Endodermal cell (in vitro differentiated cells): ENCODE results near the gene GON4L. TPM values are rescaled to one million over a fixed set of nuclear protein-coding genes. Genes with fewer than 3 reads are reported as not detected.

Source experiments
- DNase-seq: peaks from one replicate; pipeline ENCODE4 v3.0.0-alpha.2; 2017
- H3K27ac ChIP-seq: 2 replicates; pipeline ENCODE4 v1.5.1; 2013; ENCODE audit warnings: mild to moderate bottlenecking, low read depth, low read length, moderate library complexity
- H3K27me3 ChIP-seq: 2 replicates; pipeline ENCODE4 v1.6.1; 2013; ENCODE audit warnings: mild to moderate bottlenecking, low read length, moderate library complexity; ENCODE audit not compliant: insufficient read depth, control insufficient read depth, poor library complexity, severe bottlenecking
- H3K36me3 ChIP-seq: 2 replicates; pipeline ENCODE4 v1.7.0; 2013; ENCODE audit warnings: mild to moderate bottlenecking, low read length, moderate library complexity; ENCODE audit not compliant: control insufficient read depth, insufficient read depth
- H3K4me1 ChIP-seq: one replicate; pipeline ENCODE4 v1.7.0; 2013; ENCODE audit warnings: low read length; ENCODE audit not compliant: control insufficient read depth, insufficient read depth
- H3K4me3 ChIP-seq: 2 replicates; pipeline ENCODE4 v1.5.1; 2013; ENCODE audit warnings: mild to moderate bottlenecking, low read length, moderate library complexity
- H3K9ac ChIP-seq: 2 replicates; pipeline ENCODE4 v1.6.1; 2013; ENCODE audit warnings: mild to moderate bottlenecking, low read length, moderate library complexity; ENCODE audit not compliant: poor library complexity, severe bottlenecking; ENCODE audit errors: extremely low read depth
- H3K9me3 ChIP-seq: 2 replicates; pipeline ENCODE4 v1.6.1; 2013; ENCODE audit warnings: mild to moderate bottlenecking, low read length, moderate library complexity; ENCODE audit not compliant: control insufficient read depth
- H3K27ac Mint-ChIP-seq: 2 replicates; pipeline ENCODE4 v1.8.0; 2020; ENCODE audit warnings: mixed read lengths
- H3K27me3 Mint-ChIP-seq: 2 replicates; pipeline ENCODE4 v1.8.0; 2021; ENCODE audit warnings: mild to moderate bottlenecking, mixed read lengths; ENCODE audit not compliant: insufficient read depth
- H3K36me3 Mint-ChIP-seq: 2 replicates; pipeline ENCODE4 v1.8.0; 2020; ENCODE audit warnings: low read depth, mixed read lengths
- H3K4me1 Mint-ChIP-seq: 2 replicates; pipeline ENCODE4 v1.8.0; 2020; ENCODE audit warnings: mixed read lengths
- H3K4me3 Mint-ChIP-seq: 2 replicates; pipeline ENCODE4 v1.8.0; 2020; ENCODE audit warnings: mild to moderate bottlenecking, moderate library complexity, mixed read lengths
- H3K9me3 Mint-ChIP-seq: 2 replicates; pipeline ENCODE4 v1.8.0; 2020; ENCODE audit warnings: mild to moderate bottlenecking, mixed read lengths
- CTCF ChIP-seq: fragments of 200-600 bp; sonication (generic); conservative IDR thresholded peaks from 2 replicates; pipeline ENCODE4 v1.5.0; 2021; ENCODE audit warnings: antibody characterized with exemption, mild to moderate bottlenecking
- WGBS, 2 experiments: methylation state at CpG; one replicate each; pipeline versions ENCODE4 v1.1.5 to v1.1.7; 2013; ENCODE audit warnings: missing lambda C conversion rate in 2 of 2, mixed read lengths in 1 of 2; ENCODE audit not compliant: insufficient coverage in 1 of 2, insufficient read length in 1 of 2; 5-methylcytosine and 5-hydroxymethylcytosine counted together
- total RNA-seq, 2 donors: library from RNA; stranded (reverse); fragmentation: NEBNext Ultra II Directional in 1 of 2; extraction: Animal tissue kit (Norgen Biotek cat#: 25700) in 1 of 2; gene quantifications; 2 replicates in 1 of 2; 3 replicates in 1 of 2; pipeline ENCODE4 v1.2.1, GENCODE V29; 2021

GON4L gene
- total RNA-seq, 2 donors from 2014 or later: 62.7 to 64.6 TPM

DNA sequence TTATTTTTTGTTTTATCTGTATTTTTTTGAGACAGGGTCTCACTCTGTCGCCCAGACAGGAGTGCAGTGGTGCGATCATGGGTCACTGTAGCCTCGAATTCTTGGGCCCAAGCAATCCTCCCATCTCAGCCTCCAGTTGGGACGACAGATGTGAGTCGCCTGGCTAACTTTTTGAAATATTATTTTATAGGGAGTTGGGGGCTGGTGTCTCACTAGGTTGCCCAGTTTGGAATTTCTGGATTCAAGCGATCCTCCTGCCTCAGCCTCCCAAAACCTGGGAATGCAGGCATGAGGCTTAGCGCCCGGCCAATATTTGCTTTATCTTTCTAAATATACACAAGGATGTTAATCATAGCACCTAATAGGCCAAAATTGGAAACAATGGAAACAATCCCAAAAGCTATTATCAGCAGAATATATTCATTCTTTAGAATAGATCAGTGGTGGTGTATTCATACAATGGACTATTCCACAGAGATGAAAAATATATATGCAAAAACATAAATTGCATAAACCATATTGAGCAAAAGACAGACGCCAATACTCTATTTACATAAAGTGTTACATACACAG, 112.2 kb downstream of the GON4L start:
- 92 to 100% methylated on average over 3 to 8 of the region's 9 CpGs for WGBS, 2 experiments
- Histone ChIP-seq H3K4me3 (peak overlapping the region; percentile 83), H3K9ac (peak overlapping the region; percentile 62), H3K27ac (no peak overlapping the region), H3K9me3 (no peaks in the 10 kb centered on the region), H3K27me3 (no peaks in the 10 kb centered on the region), H3K4me1 (no peaks in the 10 kb centered on the region), H3K36me3 (peaks cover 13% of the 10 kb centered on the region)
- peaks cover 15% of the 10 kb centered on the region for H3K36me3 Mint-ChIP-seq
- DNase-seq: no peak
- H3K27ac Mint-ChIP-seq: no peak overlapping the region
- H3K4me3 Mint-ChIP-seq: peak overlapping the region; percentile 74
- TF ChIP-seq CTCF: no peak
- no peaks in the 10 kb centered on the region for H3K9me3 Mint-ChIP-seq
- H3K4me1 Mint-ChIP-seq: no peaks in the 10 kb centered on the region
- no peaks in the 10 kb centered on the region for H3K27me3 Mint-ChIP-seq

GRCh38 chr1:155741908-155742307, 115.1 kb downstream of the GON4L start:
- Histone ChIP-seq H3K4me1 (no peaks in the 10 kb centered on the region), H3K36me3 (peaks cover 24% of the 10 kb centered on the region), H3K27me3 (no peaks in the 10 kb centered on the region), H3K9me3 (no peaks in the 10 kb centered on the region), H3K27ac (no peak overlapping the region), H3K4me3 (no peak overlapping the region), H3K9ac (no peak overlapping the region)
- Mint-ChIP-seq H3K4me3 (no peak overlapping the region), H3K27ac (no peak overlapping the region), H3K27me3 (no peaks in the 10 kb centered on the region), H3K36me3 (peaks cover 14% of the 10 kb centered on the region), H3K9me3 (no peaks in the 10 kb centered on the region), H3K4me1 (no peaks in the 10 kb centered on the region)
- no peak for DNase-seq
- no peak for TF ChIP-seq CTCF
- 95% methylated on average over 9 to 10 of the region's 10 CpGs for WGBS, 2 experiments

- H3K27me3 ChIP-seq: no peaks in the 10 kb centered on the region
- no peak for DNase-seq
- no peak overlapping the region for H3K27ac ChIP-seq
- H3K4me1 ChIP-seq: no peaks in the 10 kb centered on the region
- no peak overlapping the region for H3K27ac Mint-ChIP-seq
- no peaks in the 10 kb centered on the region for H3K27me3 Mint-ChIP-seq
- peaks cover 27% of the 10 kb centered on the region for H3K36me3 ChIP-seq
- TF ChIP-seq CTCF: no peak
- whole genome bisulfite sequencing, 2 experiments: 95% methylated on average over 4 to 8 of the region's 8 CpGs
- H3K9me3 ChIP-seq: no peaks in the 10 kb centered on the region
- H3K4me3 Mint-ChIP-seq: no peak overlapping the region
- H3K9ac ChIP-seq: no peak overlapping the region
- no peak overlapping the region for H3K4me3 ChIP-seq
- no peaks in the 10 kb centered on the region for H3K9me3 Mint-ChIP-seq
- H3K36me3 Mint-ChIP-seq: peaks cover 23% of the 10 kb centered on the region
- H3K4me1 Mint-ChIP-seq: no peaks in the 10 kb centered on the region
These were observed 116.0 kb downstream of the GON4L start for GRCh38 chr1:155740995-155741394.
